AG04449 (cell line): ENCODE results near the gene ATG7.

Source experiments
- CTCF ChIA-PET: fragments of 350-600 bp; formaldehyde crosslinking; extraction: SDS; loops from one replicate; lab custom pipeline; 2021; ENCODE audit warnings: antibody characterized with exemption; lab: Yijun Ruan, JAX
- POLR2A ChIA-PET: fragments of 400-600, 350-600 bp; formaldehyde crosslinking; extraction: SDS; loops from one replicate; lab custom pipeline; 2020; ENCODE audit warnings: antibody characterized with exemption, inconsistent platforms; lab: Yijun Ruan, JAX
- DNase-seq: peaks from one replicate; pipeline ENCODE4 v3.0.0-alpha.2; 2010; ENCODE audit warnings: low read depth, low spot score
- H3K4me3 ChIP-seq: 2 replicates; pipeline ENCODE4 v1.5.1; 2011; ENCODE audit warnings: low read depth, mild to moderate bottlenecking, control low read depth, low read length
- TF ChIP-seq, protein P1 (sequence below): IDR thresholded peaks from one replicate; pipeline ENCODE4 v1.5.1; 2011; ENCODE audit warnings: mild to moderate bottlenecking, moderate library complexity, low read length, control low read depth, inconsistent platforms; ENCODE audit not compliant: insufficient read depth; ENCODE audit errors: missing control alignments

Gene ATG7

DNA sequence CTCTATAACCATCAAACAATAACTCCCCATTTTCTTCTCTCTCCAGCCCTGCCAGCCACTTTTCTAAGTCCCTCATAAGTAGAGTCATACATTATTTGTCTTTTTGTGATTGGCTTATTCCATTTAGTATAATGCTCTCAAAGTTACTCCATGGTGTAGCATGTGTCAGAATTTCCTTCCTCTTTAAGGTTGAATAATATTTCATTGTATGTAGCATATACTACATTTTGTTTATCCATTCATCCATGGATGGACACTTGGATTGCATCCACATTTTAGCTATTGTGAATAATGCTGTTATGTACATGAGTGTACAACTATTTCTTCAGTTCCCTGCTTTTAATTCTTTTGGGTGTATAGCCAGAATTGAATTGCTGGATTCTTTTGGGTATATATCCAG lies 138.4 kb downstream of the ATG7 start:
- ChIA-PET POLR2A (no interaction called here), CTCF (no interaction called here)
- no peak for DNase-seq
- H3K4me3 ChIP-seq = no peak overlapping the region
- TF ChIP-seq, protein P1, sequence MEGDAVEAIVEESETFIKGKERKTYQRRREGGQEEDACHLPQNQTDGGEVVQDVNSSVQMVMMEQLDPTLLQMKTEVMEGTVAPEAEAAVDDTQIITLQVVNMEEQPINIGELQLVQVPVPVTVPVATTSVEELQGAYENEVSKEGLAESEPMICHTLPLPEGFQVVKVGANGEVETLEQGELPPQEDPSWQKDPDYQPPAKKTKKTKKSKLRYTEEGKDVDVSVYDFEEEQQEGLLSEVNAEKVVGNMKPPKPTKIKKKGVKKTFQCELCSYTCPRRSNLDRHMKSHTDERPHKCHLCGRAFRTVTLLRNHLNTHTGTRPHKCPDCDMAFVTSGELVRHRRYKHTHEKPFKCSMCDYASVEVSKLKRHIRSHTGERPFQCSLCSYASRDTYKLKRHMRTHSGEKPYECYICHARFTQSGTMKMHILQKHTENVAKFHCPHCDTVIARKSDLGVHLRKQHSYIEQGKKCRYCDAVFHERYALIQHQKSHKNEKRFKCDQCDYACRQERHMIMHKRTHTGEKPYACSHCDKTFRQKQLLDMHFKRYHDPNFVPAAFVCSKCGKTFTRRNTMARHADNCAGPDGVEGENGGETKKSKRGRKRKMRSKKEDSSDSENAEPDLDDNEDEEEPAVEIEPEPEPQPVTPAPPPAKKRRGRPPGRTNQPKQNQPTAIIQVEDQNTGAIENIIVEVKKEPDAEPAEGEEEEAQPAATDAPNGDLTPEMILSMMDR = no peak

DNA sequence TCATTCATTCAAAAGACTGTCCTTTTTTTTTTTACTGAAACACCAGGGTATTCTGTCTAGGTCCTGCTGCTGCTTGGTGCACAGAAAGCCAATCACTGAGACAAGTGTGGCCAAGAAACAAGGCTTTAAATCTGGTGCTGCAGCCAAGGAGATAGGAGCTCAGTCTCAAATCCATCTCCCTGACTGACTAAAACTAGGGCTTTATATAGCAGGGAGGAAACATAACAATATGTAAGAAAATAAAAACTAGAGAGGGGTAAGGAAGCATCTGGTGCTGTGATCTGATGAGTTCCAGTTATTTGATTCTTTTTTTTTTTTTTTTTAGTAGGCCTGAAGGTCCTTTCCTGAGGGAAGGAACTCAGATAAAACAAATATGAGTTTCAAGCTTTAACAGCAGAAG lies 139.8 kb downstream of the ATG7 start:
- CTCF ChIA-PET = no interaction called here
- DNase-seq = no peak
- H3K4me3 ChIP-seq = no peak overlapping the region
- TF ChIP-seq, protein P1 = no peak
- POLR2A ChIA-PET = no interaction called here

DNA sequence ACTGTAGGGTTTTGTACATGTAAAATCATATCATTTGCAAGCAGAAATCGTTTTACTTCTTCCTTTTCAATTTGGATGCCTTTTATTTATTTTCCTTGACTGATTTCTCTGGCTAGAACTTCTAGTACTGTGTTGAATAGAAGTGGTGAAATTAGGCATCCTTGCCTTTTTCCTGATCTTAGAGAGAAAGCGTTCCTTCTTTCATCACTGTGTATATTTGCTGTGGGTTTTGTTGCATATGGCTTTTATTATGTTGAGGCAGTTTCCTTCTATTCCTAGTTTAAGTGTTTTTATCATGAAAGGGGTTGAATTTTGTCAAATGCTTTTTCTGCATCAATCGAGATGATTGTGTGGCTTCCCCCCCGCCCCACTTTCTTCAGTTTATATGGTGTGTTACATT lies 140.9 kb downstream of the ATG7 start:
- H3K4me3 ChIP-seq = no peak overlapping the region
- CTCF ChIA-PET = no interaction called here
- no peak for DNase-seq
- TF ChIP-seq, protein P1 = no peak
- POLR2A ChIA-PET = no interaction called here

DNA sequence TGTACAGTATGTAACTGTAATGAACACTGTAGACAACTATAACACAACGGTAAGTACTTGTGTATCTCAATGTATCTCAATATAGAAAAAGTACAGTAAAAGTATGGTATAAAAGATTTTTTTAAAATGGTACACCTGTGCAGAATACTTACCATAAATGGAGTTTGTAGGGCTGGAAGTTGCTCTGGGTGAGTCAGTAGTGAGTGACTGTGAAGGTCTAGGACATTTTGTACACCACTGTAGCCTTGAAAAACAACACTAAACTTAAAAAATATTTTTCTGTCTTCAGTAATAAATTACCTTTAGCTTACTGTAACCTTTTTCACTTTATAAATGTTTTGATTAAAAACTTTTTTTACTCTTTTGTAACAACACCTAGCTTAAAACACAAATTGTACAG lies 142.9 kb downstream of the ATG7 start:
- CTCF ChIA-PET = no interaction called here
- POLR2A ChIA-PET = no interaction called here
- no peak overlapping the region for H3K4me3 ChIP-seq
- DNase-seq = no peak
- TF ChIP-seq, protein P1 = no peak

DNA sequence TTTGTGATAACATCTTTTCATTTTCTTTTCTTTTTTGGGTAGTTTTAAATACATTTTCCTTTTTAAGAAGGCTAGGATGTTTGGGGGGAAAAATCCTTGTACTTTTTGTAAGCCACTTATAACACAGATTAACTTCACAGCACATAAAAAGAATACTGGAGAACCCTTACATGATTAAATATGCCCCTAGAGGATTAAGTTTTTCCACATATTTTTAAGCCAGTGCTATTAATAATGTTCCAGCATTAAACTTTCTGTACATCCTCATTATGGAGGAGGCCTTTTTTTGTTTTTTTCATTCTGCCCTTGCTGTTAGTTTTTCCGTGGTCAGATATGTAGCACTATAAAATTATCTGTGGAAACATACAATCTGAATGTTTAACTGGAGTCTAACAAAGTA lies 147.9 kb downstream of the ATG7 start:
- POLR2A ChIA-PET = no interaction called here
- no peak overlapping the region for H3K4me3 ChIP-seq
- DNase-seq = no peak
- TF ChIP-seq, protein P1 = no peak
- CTCF ChIA-PET = no interaction called here

DNA sequence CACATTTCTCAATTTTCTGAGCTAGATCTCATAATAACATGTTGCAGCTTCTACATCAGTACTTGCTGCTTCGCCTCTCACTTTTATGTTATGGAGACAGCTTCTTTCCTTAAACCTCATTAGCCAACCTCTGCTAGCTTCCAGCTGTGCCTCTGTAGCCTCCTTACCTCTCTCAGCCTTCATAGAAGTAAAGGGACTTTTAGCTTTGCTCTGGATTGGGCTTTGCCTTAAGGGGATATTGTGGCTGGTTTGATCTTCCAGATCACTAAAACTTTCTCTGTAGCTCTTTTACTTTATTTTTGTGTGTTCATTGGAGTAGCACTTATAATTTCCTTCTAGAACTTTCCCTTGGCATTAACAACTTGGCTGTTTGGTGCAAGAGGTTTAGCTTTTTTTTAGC lies 150.1 kb downstream of the ATG7 start:
- TF ChIP-seq, protein P1 = no peak
- CTCF ChIA-PET = no interaction called here
- no peak for DNase-seq
- H3K4me3 ChIP-seq = no peak overlapping the region
- POLR2A ChIA-PET = no interaction called here
